ENCODE measurements around the gene NOTCH2.

The NOTCH2 gene

DNA sequence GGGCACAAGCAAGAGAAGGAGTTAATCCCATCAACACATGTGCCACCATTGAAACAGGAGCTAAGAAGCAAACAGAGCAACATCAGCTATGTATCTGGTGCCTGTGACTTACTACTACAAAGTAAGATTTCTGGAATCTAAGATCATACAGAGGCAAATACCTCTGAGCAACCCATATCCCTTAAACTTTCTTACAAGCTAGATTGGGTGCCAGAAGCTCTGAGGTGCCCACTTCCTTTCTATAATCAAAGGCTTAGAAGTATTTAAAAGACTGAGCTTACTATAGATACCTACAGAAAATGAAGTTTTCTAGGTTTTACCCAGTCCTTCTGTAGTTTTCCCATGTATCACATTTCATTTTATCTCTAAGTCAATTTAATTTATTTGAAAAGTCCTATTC is 128.8 kb downstream of the NOTCH2 start:
- no peak for DNase-seq

DNA sequence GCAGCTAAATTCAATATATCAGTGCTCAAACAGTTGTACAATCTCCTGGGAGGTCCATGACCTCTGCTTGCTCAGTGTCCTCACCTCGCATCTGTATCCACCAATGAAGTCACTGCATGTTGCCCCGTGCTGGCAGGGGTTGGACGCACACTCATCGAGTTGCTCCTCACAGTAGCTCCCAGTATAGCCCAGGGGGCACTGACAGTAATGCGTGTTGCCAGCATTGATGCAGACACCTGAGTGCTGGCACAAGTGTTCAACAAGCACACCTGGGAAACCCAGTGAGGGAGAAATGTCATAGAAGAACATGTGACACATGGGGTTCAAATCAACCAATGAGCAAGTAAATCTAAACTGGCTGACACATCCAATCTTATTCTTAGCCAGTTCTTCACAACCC is 132.3 kb downstream of the NOTCH2 start:
- no peak for DNase-seq

DNA sequence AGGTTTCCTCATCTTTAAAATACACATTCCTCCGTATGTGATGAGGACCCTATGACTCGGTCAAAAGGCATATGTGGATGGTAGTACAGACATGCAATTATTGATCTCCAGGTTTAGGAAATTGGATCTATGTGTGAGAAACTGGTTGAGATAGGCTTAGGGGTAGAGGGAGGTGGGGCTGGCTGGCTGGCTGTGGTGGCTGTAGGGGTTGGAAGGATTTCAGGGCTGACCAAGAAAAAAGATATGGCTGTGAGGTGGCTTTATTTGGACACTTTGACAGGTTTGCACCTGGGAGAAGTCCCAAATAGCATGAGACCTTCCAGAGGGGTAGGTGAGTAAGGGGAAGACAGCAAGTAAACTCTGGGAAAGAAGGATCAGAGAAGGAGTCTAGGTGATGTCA is 133.5 kb downstream of the NOTCH2 start:
- DNase-seq: no peak

- DNase-seq: no peak
Measured at GRCh38 chr1:119935373-119935772, 134.1 kb downstream of the NOTCH2 start.

- DNase-seq: no peak
Measured at GRCh38 chr1:119933397-119933796, 136.1 kb downstream of the NOTCH2 start.

DNA sequence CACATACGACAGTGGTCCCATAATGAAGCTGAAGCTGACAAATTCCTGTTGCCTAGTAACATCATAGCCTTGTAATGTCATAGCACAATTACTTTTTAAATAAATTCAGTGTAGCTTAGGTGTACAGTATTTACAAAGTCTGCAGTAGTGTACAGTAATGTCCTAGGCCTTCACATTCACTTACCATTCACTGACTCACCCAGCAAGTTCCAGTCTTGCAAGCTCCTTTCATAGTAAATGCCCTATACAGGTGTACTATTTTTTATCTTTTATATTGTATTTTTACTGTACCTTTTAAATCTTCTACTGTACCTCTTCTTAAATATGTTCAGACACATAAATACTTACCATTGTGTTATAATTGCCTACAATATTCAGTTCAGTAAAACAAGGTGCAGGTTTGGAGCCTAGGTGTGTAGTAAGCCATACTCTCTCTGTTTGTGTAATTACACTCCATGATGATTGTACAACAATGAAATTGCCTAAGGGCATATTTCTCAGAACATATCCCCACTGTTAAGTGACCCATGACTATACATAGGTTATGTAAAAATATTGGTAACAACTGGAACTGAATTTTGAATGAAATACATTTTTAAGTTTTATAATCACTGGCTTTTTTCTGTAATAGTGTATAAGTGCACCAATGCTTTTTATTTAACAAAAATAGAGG is 139.7 kb downstream of the NOTCH2 start:
- no peak for DNase-seq

- no peak for DNase-seq
Measured at GRCh38 chr1:119926553-119926952, 142.9 kb downstream of the NOTCH2 start.

- DNase-seq: no peak
Measured at GRCh38 chr1:119924948-119925898, 144.2 kb downstream of the NOTCH2 start.

GRCh38 chr1:119920104-119920968 is 149.1 kb downstream of the NOTCH2 start:
- DNase-seq: no peak

GRCh38 chr1:119919241-119919640 is 150.2 kb downstream of the NOTCH2 start:
- DNase-seq: no peak

GRCh38 chr1:119918301-119918700 is 151.2 kb downstream of the NOTCH2 start:
- no peak for DNase-seq

DNA sequence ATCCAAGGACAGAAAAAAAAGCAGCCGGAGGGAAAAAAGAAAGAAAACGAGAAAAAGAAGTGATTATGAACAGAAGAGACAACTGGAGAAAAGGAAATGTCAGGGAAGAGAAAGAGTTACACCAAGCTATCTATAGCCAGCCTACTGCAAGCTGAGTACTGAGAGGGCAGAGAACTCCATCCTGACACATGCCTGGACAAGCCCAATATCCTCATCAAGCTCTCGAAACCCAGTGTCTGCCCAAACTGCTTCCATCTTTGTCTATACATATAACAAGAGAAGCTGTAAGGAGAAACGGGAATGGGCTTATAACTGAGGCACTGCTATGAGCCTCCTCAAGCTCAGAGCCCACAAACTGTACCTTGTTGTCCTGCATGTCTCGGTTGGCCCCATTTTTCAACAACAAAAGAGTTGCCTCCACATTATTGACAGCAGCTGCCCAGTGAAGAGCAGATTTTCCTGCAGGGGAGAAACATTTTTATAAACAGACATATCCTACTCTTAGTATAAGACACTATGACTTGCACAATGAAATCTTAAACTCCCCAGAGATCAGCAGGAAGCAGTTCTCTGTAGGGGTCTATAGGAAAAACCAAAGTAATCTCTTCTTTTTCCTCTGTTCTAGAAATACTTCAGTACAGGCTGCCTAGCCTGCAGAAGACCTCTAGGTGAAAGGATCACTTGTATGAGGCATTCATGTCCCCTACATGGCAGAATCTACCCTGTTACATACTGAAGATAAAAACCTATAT is 152.0 kb downstream of the NOTCH2 start:
- DNase-seq: no peak

DNA sequence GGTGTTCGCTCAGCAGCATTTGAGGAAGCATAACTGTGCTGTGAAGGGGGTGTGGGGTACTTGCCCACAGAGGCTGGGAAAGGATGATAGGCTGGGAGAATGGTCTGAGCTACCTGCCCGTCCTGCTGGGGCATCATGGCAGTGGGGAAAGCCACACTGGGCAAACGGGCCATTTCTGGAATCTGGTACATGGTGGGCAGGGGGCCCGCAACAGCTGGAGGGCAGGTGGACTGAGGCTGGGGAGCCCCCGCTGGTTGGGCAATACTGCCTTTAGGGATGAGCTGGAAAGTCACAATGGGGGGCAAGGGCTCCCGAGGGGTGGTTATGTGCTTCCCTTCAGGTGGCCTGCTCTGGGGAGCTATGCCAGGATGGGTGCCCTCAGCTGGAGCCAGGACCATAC is 153.9 kb downstream of the NOTCH2 start:
- no peak for DNase-seq

DNA sequence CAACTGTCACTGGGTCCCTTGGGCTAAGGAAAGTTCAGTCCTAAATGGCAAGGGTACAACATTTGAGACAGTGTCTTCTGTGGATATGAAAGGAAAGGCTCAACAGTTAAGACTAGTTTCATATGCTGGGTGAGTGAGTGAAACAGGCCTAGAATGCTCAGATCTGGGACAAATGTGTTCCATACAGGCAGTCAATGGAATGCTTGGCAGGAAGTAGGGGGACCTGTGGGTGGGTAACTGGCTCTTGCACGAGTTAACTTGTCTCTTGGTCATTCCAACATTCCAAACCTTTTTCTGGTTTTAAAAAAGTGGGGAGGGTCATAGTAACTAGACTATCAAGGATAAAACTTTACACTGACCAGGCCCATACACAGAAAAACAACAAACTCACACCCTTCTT is 155.4 kb downstream of the NOTCH2 start:
- no peak for DNase-seq

DNA sequence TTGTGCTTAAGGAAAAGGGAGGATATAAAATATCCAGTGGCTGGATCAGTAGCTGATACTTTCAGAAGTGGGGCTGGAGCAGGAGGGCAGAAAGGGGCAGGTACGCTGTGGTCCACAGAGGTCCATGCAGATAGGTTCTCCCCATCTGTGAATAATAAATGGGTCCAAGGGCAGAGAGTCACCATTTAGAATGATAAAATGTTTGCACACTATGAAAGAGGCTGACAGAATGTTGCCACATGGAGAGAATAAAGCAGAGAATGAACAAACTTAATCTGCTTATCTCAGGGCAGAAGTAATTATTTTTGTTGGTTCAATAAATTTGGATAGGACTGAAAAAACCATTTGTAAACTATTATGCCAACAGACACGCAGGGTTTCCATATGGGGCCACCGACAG is 156.5 kb downstream of the NOTCH2 start:
- DNase-seq: no peak

DNA sequence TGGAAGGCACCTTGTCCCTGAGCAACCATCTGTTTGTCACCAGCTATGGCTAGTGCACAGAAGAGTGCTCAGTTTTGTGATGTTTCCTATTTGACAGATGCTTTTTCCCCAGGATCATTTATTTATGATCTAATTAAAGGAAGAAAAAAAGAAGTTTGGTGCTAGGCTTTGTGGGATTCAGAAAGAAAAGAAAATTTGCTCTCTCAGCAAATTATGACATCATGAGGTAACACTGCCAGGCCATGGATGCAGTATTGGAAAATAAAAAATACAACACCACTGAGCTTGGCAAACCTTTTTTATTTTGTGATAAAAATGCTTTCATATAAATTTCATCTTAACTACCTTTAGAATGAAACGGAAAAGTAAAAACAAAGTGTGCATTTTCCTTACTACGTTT is 157.7 kb downstream of the NOTCH2 start:
- no peak for DNase-seq

DNA sequence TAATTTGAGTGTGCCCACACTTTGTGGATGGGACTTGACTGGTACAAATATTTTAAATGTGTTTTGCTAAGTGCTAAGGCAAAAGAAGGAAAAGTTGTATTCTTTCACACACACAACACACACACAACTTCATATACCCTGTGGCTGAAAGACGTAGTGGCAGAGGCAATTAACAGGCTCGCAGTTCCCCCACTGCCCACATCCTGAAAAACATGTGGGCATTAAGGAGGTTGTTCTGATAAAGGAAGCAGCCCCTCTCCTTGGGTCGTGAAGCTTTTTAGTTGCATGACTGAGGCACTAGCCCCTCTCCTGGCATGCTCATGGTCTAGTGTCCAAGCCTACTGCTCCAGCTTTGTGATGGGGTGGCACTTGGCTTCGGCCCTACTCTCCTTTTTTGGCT is 158.8 kb downstream of the NOTCH2 start:
- DNase-seq: no peak

DNA sequence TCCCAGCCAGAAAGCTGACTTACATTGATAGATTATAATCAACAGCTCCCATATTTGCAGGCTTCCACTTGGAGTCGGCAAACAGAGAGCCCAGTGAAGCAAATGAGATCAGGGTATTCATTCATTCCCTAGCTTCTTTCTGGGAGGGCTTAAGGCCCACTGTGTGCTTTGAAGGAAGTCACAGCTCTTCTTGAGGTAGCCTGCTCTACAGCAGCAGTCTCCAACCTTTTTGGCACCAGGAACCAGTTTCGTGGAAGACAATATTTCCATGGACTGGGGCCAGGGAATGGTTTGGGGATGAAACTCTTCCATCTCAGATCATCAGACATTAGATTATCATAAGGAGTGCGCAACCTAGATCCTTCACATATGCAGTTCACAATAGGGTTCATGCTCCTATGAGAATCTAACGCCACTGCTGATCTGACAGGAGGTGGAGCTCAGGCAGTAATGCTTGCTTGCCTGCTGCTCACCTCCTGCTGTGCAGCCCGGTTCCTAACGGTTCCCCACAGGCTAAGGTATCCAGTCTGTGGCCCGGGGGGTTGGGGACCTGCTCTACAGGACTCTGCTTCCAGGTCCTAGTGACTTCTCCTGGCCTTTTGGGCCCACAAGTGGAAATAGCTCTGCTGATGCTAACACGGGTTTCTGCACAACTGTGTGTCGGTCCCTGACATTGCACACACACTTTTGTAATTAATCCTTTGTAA is 159.4 kb downstream of the NOTCH2 start:
- DNase-seq: no peak

- no peak for DNase-seq
Measured at GRCh38 chr1:119908661-119909060, 160.8 kb downstream of the NOTCH2 start.

DNA sequence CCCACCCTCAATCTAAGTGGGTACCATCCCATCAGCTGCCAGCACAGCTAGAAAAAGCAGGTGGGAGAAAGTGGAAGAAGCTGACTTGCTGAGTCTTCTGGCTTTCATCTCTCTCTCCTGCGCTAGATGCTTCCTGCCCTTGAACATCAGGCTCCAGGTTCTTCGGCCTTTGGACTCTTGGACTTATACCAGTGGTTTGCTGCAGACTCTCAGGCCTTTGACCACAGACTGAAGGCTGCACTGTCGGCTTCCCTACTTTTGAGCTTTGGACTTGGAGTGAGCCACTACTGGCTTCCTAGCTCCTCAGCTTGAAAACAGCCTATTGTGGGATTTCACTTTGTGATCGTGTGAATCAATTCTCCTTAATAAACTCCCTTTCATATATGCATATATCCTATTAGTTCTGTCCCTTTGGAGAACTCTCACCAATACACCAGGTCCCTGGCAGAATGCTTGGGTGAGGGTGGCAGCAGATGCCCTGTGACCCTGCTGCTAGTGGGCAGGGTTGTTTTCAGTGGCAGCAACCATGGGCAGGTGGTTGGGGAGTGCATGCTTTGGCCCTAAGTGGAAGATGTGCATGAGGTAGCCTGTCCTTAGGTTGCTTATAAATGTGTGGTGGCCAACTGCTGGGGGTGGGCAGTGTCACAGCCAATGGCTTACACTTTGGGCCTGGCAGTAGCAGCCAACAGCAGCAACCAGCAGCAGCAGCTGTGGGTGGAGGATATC is 162.4 kb downstream of the NOTCH2 start:
- DNase-seq: no peak

DNA sequence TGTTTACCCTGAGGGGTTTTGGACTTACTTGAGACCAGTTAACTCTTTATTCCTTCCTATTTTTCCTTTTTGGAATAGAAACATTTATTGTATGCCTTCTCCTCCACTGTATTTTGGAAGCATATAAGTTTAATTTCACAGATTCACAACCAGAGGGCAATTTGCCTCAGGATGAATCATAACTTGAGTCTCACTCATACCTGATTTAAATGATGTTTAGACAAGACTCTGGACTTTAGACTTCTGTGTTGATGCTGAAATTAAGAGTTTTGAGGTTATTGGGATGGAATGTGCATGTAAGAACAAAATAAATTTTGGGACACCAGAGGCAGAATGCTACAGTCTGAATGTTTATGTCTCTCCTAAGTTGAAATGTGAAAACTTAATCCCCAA is 166.0 kb downstream of the NOTCH2 start:
- DNase-seq: no peak

Data from retina (tissue), 1 donor.